Stimulated activated CD4-positive, alpha-beta T cell treated with anti-CD3 and anti-CD28 coated beads, Interleukin-4, amount 100 ng/mL, for 4 hours (primary cell): Measurements from ENCODE around the gene RPL12.

Experiments used
- DNase-seq, 2 experiments: peaks; one replicate each; pipeline ENCODE4 v3.0.0-alpha.2; 2020

RPL12 gene

DNA sequence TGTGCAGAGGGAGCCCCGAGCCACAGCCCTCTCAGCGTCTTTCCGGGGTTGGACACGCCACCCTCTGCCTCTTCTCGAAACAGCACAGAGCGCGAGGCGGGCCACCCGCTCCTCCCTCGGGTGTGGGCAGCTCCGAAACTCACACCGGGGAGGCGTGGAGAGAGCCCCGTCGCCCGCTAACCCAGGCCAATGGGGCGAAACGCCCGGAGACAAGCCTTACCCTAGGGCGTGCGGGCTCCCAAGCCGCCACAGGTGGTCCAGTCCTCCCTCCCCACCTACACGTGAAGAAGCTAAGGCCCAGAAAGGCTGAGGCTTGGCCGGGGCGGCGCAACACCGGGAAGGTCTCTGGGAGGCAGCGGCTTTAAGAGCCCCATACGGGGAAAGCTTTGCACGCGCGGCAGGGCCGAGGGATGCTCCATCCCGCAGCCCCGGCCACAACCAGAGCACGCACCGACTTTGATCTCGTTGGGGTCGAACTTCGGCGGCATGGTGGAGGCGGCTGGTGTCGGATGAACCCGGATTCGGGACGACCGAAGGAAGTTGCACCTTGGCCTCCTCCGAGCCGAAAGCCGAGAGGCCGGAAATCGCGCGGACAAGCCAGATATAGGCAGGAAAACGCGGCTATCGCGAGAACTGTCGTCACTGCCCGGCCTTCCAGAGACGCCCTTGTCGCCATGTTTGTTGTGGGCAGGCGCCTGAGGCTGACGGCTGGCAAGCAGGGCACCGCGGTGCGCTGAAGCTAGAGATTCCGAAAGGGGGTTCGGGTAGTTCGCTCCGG is at the start of gene RPL12, which contains the start of gene LRSAM1:
Gene RPL12 (minus strand): TSS at position 577 of the 778 bp plus-strand sequence. CDS start 89 bp downstream, at position 488.
Gene LRSAM1 (plus strand): TSS at position 681 of the 778 bp plus-strand sequence. CDS start 3,018 bp downstream, outside the sequence.
- DNase-seq, result peak; percentile 95 to 100

DNA sequence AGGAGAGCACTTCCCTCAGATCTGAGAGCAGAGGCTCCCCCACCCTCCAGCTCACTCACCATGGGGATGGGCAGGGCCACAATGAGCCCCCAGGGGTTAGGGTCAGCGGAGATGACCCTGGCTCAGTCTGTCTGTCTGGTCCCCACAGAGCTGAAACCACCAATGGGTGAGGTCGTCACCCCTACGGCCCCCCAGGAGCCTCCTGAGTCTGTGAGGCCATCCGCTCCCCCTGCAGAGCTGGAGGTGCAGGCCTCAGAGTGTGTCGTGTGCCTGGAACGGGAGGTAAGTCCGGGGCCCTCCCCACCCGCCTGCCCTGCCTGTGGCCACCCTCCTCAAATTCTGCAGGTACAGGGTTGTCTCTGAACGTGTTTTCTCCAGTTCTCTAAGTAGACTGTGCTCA is 49.7 kb upstream of the RPL12 start:
- DNase-seq, result no peak

DNA sequence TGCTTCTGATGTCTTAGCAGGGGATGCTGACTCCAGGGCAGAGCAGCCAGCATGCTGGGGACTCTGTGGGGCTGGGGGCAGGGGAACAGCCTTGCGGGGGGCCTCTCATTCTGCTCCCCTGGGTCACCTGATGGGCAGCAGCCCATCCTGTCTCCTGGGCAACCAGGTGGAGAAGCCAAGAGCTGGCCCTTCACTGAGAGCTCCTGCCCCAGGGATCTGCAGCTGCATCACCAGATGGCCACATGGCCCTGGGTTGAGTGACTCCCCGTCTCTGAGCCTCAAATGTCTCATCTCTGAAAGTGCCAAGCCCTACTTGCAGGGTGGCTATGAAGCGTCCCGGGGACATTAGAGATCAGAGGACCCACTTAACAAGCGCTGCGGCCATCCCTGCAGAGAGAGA is 49.2 kb upstream of the RPL12 start:
- DNase-seq, result no peak

DNA sequence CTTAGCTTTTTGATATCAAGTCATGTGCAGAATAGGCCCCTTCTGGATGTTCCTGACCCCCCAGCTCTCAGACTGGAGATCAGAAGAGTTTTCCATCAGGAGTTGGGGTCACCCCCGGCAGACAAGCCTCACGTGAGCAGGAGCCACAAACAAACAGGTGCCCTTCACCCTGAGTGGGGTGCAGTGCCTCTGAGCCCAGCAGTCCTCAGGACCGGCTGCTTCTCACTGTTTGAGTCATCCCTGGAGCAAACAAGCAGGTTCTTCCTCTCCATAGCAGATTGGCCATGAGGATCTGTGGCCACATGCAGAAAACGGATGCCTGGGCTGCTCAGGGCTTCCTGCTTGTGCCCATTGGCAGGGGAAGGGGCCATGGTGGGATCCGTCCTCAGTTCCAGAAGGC is 47.1 kb upstream of the RPL12 start:
- DNase-seq, result no peak

DNA sequence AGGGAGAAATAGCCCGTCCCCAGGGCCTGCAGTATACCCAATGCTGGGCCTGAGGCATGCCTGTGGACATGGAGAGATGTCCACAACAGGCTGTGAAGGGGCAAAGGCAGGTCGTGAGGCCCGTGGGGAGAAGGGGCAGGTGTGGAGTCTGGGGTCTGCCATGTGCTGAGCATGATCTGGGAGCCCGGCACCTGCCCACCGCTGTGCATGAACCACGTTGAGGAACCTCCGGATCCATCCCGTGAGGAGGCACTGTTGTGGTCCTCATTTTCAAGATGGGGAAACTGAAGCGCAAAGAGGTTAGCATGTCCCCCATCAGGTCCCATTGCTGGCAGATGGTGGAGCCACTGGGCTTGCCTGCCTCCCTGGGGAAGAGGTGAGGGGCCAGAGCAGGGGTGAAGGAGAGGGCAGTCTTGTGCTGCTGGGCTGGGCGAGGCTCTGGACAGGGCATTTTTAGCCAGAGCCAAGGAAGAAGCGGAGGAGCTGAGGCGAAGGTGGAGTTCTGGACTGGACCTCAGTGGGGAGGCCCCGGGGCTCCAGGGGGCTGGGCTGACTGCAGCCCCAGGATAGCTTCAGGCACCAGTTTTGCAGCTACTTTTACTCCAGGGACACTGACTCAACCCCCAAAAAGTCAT is 46.6 kb upstream of the RPL12 start:
- no peak for DNase-seq

DNA sequence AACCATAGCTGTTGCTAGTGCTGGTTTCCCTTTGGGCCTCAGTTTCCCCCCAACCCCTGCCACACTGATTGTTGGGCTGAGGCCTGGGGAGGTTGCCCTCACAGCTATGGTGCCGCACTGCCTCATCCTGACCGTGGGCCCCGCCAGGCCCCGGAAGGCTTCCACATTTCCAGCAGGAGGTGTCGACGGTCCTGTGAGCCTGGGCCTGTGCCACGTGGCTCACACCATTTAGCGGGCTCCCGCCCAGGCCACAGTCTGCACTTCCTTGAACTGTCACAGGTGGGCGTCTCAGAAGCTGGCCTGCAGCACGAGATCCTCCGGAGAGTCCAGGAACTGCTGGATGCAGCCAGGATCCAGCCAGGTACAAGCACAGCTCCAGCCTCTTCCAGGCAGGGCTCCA is 45.8 kb upstream of the RPL12 start:
- no peak for DNase-seq

DNA sequence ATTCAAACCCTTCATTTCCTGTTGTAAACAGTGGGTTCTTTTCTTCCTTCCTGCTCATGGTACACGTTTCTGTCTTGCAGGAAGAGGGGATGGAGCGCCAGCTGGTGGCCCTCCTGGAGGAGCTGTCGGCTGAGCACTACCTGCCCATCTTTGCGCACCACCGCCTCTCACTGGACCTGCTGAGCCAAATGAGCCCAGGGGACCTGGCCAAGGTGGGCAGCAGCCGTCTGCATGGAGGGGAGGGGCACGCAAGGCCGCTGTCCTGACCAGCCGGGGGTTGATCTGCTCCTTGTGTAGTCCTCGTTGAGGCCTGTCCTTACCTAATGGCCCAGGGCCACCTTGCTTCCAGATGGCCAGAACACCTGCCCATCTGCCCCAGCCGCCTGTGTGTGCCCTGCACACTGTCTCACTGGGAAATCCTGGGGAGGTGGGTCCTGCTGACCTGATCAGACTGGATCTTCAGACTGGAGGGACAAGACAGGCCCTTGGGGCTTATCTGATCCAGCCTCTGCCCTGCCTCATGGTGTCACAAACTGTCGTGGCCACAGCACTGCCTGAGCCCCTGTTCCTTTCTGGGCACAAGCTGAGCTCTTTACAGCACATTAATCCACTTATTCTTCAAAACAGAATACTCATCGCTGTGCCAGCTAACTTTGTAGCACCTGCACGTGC is 44.8 kb upstream of the RPL12 start:
- no peak for DNase-seq

DNA sequence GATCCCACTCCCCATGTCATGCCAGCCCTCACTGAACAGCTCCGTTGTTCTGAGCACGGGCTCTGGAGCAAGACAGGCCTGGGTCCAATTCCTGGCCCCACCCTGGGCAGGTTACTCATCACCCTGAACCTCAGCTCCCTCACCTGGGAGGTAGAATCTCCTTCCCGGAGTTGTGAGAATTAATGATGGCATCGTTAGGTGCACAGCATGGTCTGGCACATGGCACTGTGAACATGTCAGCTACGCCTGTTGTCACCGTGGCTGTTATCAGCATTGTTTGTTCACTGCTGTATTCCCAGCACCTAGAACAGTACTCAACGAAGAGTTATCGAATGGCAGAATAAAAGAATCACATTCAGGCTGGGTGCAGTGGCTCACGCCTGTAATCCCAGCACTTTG is 43.1 kb upstream of the RPL12 start:
- no peak for DNase-seq

DNA sequence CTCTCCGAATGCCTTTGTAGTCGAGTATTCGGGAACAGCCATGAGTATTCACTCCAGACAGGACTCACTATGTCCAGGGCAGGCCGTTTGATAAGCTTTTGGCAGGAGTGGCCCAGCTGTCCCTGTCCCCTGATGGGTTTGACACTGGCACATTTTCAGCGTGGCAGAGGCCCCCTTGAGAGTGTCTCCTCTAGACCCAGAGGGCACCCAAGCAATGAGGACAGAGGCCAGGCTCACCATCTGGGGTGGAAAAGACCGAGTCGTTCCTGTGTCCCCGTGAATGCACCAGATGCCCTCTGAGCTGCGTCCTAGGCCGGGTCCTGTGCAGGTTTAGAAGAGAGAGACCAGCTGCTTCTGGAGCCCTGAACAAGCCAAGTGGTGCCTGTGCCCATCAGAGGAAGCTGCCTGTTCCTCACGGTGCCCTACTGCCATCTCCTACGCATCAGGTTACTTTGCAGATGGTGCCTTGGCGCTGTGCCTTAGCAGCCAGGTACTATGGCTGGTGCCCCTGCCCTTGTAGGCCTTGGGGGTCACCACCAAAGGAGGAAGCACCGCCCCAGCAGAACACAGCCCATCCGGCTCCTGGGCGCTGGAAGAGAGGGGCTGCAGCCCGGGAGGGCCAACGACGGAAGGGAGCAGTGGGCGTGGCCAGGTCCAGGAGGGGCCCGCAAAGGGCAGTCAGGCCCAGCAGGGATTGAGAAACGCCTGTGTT is 42.5 kb upstream of the RPL12 start:
- DNase-seq, result no peak

DNA sequence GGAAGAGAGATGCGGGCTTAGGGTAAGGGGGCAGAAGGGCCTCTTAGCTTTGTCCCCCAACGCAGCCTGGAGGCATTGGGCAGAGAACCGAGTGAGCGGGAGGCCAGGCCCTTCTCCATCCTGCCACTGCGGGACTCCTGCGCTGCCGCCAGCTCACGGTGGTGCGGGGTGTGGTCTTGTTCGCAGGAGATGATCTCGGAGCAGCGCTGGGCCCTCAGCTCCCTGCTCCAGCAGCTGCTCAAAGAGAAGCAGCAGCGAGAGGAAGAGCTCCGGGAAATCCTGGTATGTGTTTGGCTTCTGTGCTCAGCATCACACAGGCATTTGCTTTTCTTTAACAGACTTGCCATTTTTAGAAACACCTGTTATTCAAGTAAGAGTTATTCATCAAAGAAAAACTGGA is 41.4 kb upstream of the RPL12 start:
- DNase-seq, result no peak

DNA sequence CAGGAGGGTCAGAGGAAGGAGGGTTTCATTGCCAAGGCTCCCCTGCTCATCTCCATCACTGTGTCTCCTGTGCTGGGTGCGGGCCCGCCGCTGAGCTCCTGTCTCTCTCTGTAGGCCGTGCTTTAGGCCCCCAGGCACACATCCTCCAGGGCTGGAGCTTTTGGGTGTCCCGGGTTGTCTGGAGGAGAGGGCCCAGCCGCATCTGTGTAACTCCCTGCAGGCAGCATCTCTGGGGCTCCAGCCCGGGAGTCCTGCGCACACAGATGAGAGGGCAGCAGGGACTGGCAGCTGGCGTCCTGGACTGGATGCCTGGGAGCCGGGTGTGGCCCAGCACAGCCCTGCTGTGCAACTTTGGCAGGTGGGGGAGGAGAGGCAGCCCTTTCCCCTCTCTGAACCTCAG is 40.3 kb upstream of the RPL12 start:
- DNase-seq, result no peak

DNA sequence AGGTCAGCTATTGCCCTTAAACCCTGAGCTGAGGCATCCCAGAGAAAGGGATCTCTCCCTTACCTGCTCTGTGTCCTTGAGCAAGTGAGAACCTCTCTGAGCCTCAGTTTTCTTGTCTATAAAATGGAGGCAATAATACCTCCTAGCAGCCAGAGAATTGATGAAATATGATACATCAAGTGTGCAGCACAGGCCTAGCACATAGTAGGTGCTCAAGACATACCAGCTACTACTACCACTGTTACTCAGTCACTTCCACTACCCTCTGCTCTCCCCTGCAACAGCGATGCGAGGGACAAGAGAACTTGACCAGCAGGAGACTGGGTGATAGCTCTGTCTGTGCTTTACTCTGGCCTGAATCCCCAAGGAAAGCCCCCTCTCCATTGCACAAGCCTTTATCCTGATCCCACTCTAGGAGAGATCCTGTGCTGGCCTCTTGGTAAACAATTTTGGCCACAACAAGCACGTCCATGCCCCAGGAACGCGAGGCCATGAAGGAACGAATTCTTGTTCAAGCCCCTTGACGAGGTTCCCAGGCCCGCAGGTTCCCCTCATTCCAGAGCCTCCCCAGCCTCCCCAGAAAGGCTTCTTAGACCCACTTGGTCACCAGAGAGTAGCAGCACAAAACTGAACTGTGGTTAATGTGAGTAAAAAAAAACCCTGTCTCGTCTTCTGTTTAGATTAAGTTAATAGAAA is 39.5 kb upstream of the RPL12 start:
- DNase-seq, result no peak

DNA sequence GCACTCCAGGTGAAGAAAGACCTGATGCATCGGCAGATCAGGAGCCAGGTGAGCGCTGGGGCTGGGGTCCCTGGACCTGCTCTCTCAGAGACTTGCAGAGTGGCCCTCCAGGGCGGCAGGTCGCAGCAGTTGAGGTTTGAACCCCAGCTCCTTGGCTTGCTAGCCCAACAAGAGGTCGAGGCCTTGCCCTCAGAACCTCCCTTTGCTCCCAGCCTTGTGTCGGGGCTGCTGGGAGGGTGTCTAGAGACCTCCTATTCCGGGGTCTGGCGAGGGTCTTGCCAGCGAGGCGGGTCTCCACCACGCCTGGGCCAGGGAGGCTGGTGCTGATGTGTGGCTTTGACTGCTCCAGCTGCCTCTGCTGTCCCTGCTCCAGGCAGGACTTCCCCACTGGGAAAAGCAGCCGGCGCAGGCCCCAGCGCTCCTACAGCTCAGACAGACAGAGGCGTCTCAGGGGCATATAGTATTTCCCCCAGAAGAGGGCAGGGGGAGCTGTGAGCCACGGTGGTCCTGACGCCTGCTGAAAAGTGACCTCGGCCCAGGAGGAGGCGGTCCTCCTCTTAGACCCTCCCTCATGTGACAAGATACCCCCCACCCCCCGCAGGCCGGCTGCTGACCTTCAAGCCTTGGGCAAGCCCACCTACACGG is 38.4 kb upstream of the RPL12 start:
- no peak for DNase-seq

DNA sequence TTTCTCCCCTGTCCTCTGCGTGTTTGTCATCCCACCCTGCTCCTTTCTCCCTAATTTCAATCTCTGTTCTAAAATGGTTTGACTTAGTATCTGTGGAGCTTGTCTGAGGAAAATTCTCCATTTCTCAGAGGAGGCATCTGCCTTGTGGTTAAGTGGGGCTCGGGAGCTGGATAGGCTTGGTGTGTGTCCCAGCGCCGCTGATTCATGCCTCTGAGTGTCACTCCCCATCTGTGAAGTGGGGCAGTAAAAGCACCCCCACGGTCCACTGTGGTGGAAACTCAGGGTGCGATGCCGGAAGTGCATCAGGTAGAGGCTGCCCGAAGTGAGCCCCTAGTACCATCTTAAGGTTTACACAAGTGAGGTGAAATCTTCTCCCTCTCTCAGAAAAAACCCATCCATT is 37.7 kb upstream of the RPL12 start:
- DNase-seq, result no peak

DNA sequence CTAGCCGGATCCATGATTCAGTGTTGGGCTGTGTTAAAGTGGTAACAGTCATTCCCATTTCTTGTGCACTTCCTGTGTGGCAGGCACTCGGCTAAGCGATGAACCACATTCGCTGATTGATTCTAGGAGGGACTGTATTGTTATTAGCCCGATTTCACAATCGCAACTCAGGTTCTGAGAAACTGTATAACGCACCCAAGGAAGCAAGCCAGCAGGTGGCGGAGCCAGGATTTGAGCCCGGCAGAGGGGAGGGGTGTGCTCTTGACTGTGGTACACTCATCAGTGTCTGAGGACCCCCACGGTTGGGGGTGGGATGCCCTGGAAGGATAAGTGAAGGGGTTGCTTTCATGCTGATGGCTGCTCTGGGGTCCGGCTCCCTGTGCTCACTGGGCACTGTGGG is 34.8 kb upstream of the RPL12 start:
- no peak for DNase-seq

DNA sequence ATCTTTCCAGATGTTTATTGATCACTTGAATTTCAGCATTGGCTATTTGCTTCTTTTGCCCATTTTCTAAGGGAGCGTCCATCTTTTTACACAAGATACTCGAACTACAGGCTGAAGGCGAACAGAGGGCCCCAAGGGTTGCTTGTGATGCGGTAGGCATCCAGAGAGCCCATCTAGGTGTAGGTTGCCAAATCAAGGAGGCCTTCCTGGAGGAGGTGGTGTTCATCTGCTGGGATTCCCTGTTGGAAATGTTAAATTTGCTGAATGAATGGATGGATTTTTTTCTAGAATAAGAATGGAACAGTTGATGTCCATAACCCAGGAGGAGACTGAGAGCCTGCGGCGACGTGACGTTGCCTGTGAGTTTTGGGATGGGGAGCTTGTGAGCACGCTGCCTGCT is 31.5 kb upstream of the RPL12 start:
- DNase-seq, result no peak

DNA sequence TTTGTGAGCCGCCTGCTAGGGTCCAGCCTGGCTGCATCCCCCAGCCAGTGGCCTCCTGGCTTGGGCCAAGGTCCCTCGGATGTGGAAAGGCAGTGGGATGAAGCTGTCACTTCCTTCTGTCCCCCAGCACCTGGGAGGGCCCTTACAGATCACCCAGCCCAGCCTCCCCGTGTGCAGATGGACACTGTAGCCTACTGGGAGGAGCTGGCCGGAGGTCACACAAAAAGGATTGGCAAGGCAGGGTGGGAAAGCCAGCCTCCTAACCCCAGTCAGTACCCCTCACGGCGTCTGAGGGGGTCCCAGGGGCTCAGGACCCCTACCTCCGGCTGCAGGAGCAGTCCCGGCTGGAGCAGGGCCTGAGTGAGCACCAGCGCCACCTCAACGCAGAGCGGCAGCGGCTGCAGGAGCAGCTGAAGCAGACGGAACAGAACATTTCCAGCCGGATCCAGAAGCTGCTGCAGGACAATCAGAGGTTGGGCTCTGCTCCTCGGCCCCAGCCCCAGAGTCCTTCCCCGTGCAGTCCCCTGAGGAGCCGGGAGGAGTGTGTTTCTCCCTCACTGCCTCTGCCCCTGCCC is 28.4 kb upstream of the RPL12 start:
- DNase-seq, result no peak

DNA sequence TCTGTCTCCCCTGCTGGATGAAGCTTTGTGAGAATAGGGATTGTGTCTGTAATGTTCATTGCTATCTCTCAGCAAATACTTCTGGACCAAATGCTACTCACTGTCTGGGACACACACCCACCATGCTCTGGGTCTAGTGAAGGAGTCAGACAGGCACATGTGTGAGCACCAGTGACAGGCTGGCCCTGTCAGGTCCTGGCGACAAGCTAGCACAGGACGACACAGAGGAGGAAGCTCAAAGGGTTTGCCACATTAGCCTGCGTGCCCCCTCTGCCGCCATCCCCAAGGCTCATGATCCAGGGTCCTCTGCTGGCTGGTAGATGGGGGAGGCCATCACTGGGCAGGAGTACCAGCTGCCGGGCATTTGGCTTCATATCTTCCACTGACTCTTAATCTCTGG is 23.4 kb upstream of the RPL12 start:
- no peak for DNase-seq

DNA sequence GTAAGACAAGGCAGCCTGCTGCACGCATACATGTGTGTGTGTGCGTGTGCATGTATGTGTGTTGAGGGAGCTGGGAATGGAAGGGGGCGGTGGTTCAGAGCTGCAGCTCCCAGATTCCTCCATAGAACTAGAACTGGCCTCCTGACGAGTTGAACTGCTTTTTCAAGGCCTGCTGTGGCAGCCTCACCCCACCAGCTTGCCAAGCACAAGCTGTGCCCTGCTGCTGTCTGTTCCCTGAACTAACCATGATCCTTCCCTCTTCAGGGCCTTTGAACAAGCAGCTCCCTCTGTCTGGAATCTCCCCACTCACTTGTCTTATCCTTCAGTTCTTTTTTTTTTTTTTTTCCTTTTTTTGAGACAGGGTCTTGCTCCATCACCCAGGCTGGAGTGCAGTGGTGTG is 22.7 kb upstream of the RPL12 start:
- no peak for DNase-seq

DNA sequence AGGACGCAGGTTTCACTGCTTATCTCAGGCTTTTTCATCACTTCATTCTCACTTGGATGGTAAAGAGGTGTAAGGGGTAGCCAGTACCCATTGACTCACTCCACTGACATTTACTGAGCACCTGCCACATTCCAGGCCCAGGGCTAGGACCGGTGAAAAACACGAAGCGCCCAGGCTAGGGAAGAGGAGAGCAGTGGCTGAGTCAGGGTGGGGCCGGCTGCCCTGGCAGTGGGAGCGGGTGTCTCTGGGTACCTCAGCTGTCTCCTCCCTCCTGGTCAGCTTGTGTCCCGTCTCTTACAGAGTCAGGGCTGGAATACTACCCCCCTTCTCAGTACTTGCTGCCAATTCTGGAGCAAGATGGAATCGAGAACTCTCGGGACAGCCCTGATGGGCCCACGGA is 22.3 kb upstream of the RPL12 start:
- no peak for DNase-seq

DNA sequence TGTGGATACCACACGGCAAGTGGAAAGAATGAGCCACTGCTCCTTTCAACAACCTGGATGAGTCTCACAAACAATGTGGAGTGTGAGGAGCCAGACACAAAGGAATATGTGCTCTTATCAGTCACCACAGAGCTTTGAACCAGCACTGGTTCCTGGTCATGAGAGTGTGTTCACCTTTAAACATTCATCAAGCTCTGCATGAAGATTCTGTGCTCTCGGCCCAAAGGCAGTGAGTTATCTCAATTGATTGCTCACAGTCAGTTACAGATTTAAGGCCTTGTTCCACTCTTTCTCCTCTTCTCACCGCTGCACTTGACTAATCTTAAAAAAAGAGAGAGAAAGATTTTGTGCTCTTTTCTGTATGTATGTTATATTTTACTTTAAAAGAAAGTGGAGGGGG is 19.5 kb upstream of the RPL12 start:
- DNase-seq, result no peak

DNA sequence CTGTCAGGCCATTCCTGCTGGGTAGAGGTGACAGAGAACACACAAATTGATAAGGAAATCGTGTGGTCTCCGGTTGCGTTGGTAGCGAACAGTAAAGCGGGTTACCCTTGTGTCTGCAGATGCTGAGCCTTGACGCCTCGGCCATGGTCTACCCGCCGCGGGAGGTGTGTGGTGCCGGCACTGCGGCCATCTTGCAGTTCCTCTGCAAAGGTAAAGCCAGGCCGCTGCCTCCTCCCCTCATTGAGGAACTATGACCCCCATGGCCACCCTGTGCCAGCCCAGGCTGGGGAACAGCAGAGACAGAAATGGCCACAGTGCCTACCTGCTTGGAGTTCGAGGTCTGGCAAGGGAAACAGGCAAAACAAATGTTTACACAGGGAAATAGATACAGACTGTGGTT is 16.4 kb upstream of the RPL12 start:
- no peak for DNase-seq
